C4-2B (cell line): ENCODE results near the gene SLC16A1.

Experiments
- ZFX ChIP-seq: fragments of 450-650 bp; IDR thresholded peaks from 2 replicates; pipeline ENCODE4 v1.6.1; 2017
- TF ChIP-seq, protein P1 (sequence below): fragments of 450-650 bp; conservative IDR thresholded peaks from 2 replicates; pipeline ENCODE4 v1.5.1; 2017; ENCODE audit warnings: mild to moderate bottlenecking

GRCh38 chr1:112938210-112938609 is 17.8 kb downstream of the SLC16A1 start:
- TF ChIP-seq, protein P1, sequence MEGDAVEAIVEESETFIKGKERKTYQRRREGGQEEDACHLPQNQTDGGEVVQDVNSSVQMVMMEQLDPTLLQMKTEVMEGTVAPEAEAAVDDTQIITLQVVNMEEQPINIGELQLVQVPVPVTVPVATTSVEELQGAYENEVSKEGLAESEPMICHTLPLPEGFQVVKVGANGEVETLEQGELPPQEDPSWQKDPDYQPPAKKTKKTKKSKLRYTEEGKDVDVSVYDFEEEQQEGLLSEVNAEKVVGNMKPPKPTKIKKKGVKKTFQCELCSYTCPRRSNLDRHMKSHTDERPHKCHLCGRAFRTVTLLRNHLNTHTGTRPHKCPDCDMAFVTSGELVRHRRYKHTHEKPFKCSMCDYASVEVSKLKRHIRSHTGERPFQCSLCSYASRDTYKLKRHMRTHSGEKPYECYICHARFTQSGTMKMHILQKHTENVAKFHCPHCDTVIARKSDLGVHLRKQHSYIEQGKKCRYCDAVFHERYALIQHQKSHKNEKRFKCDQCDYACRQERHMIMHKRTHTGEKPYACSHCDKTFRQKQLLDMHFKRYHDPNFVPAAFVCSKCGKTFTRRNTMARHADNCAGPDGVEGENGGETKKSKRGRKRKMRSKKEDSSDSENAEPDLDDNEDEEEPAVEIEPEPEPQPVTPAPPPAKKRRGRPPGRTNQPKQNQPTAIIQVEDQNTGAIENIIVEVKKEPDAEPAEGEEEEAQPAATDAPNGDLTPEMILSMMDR = no peak
- TF ChIP-seq ZFX = no peak
